Hepatocyte (in vitro differentiated cells): ENCODE results near the gene SHROOM3. TPM values are rescaled to one million over a fixed set of nuclear protein-coding genes. Genes with fewer than 3 reads are reported as not detected.
"Not testable (repeated sequence)": the region's sequence is repeated elsewhere in the genome, so short reads cannot be mapped to it uniquely, and the experiment has no call there.

Experiments used
- DNase-seq: peaks from one replicate; pipeline ENCODE4 v3.0.0-alpha.2; 2016; ENCODE audit warnings: low spot score
- H2AFZ ChIP-seq: fragments of 200-600 bp; sonication (generic); 2 replicates; pipeline ENCODE4 v1.6.0; 2016; ENCODE audit warnings: antibody characterized with exemption, mild to moderate bottlenecking
- H3K27ac ChIP-seq: fragments of 200-600 bp; sonication (generic); 2 replicates; pipeline ENCODE4 v1.5.1; 2016; ENCODE audit warnings: mild to moderate bottlenecking
- H3K27me3 ChIP-seq: fragments of 200-600 bp; sonication (generic); 2 replicates; pipeline ENCODE4 v1.6.1; 2016
- H3K36me3 ChIP-seq: fragments of 200-600 bp; sonication (generic); replicated peaks from 2 replicates; pipeline ENCODE4 v1.5.1; 2016; ENCODE audit warnings: low read depth; ENCODE audit not compliant: insufficient read depth
- H3K4me1 ChIP-seq: fragments of 200-600 bp; sonication (generic); 2 replicates; pipeline ENCODE4 v1.5.1; 2016; ENCODE audit warnings: mild to moderate bottlenecking, moderate library complexity; ENCODE audit not compliant: insufficient read depth
- H3K4me2 ChIP-seq: fragments of 200-600 bp; sonication (generic); 2 replicates; pipeline ENCODE4 v1.6.0; 2016
- H3K4me3 ChIP-seq: fragments of 200-600 bp; sonication (generic); 2 replicates; pipeline ENCODE4 v1.5.1; 2016; ENCODE audit warnings: mild to moderate bottlenecking
- H3K79me2 ChIP-seq: fragments of 200-600 bp; sonication (generic); 2 replicates; pipeline ENCODE4 v1.6.0; 2017; ENCODE audit warnings: mild to moderate bottlenecking
- H3K9me2 ChIP-seq: fragments of 200-600 bp; sonication (generic); replicated peaks from 2 replicates; pipeline ENCODE4 v1.6.0; 2017; ENCODE audit warnings: mild to moderate bottlenecking; ENCODE audit not compliant: insufficient read depth
- H3K9me3 ChIP-seq: fragments of 200-600 bp; sonication (generic); 2 replicates; pipeline ENCODE4 v1.5.1; 2016; ENCODE audit warnings: low read depth, mild to moderate bottlenecking
- H4K20me1 ChIP-seq: fragments of 200-600 bp; sonication (generic); 2 replicates; pipeline ENCODE4 v1.6.0; 2016; ENCODE audit warnings: mild to moderate bottlenecking; ENCODE audit not compliant: insufficient read depth, poor library complexity, severe bottlenecking
- EZH2 ChIP-seq: fragments of 200-600 bp; sonication (generic); IDR thresholded peaks from 2 replicates; pipeline ENCODE4 v1.6.1; 2016; ENCODE audit warnings: antibody characterized with exemption, mild to moderate bottlenecking, borderline replicate concordance
- EZH2phosphoT487 ChIP-seq: fragments of 200-600 bp; sonication (generic); IDR thresholded peaks from one replicate; pipeline ENCODE4 v1.6.1; 2018; ENCODE audit warnings: antibody characterized with exemption, mild to moderate bottlenecking, low read depth, moderate library complexity; ENCODE audit not compliant: unreplicated experiment, severe bottlenecking
- whole genome bisulfite sequencing: methylation state at CpG from one replicate; pipeline ENCODE4 v1.1.6; 2016; ENCODE audit warnings: low lambda C conversion rate; ENCODE audit errors: missing lambda C conversion rate; 5-methylcytosine and 5-hydroxymethylcytosine counted together
- polyA plus RNA-seq: library from polyadenylated mRNA; unstranded; fragments of >200 nt; fragmentation: Nextera tagmentation; extraction: Ambion mirVana; gene quantifications from 2 replicates; pipeline ENCODE4 v1.2.1, GENCODE V29; 2016
- total RNA-seq: library from RNA; depleted of rRNA; stranded (reverse); fragments of >200 nt; gene quantifications from 2 replicates; pipeline ENCODE4 v1.2.3, GENCODE V29; 2014
- TF ChIP-seq, protein P1 (sequence below): fragments of 200-600 bp; sonication (generic); IDR thresholded peaks from 2 replicates; pipeline ENCODE4 v1.5.1; 2016; ENCODE audit warnings: antibody characterized with exemption, mild to moderate bottlenecking; ENCODE audit not compliant: poor library complexity

SHROOM3 gene
- total and polyA plus RNA-seq, 2 experiments from 2014 or later: 35.0 to 63.1 TPM

DNA sequence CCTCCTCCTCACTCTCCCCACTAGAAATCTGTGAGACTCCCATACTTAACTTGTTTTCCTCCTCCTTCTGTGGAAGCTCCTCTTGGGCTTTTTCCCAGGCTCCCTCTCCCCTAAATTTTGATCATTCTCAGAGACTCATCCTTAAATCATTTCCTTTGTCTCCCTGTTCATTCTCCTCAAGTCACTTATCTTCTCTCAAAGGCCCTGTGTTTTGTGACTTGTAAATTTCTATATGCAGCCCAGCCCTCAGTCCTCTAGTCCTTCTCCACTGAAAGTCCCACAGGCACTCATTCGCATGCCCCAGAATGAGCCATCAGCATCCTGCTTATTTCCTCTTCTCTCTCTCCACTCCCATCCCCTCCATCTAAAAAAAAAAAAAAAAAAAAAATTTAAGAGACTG is 291.1 kb downstream of the SHROOM3 start:
- Histone ChIP-seq H3K27ac (no peak overlapping the region), H3K9me3 (no peaks in the 10 kb centered on the region), H4K20me1 (peaks cover 3% of the 10 kb centered on the region), H3K36me3 (no peaks in the 10 kb centered on the region), H3K4me2 (no peak overlapping the region), H3K4me3 (no peak overlapping the region), H3K27me3 (no peaks in the 10 kb centered on the region), H3K4me1 (peaks cover 4% of the 10 kb centered on the region), H3K79me2 (peaks cover 81% of the 10 kb centered on the region), H2AFZ (no peak overlapping the region), H3K9me2 (no peaks in the 10 kb centered on the region)
- DNase-seq: no peak
- TF ChIP-seq EZH2phosphoT487: no peak
- no peak for TF ChIP-seq EZH2
- TF ChIP-seq, protein P1, sequence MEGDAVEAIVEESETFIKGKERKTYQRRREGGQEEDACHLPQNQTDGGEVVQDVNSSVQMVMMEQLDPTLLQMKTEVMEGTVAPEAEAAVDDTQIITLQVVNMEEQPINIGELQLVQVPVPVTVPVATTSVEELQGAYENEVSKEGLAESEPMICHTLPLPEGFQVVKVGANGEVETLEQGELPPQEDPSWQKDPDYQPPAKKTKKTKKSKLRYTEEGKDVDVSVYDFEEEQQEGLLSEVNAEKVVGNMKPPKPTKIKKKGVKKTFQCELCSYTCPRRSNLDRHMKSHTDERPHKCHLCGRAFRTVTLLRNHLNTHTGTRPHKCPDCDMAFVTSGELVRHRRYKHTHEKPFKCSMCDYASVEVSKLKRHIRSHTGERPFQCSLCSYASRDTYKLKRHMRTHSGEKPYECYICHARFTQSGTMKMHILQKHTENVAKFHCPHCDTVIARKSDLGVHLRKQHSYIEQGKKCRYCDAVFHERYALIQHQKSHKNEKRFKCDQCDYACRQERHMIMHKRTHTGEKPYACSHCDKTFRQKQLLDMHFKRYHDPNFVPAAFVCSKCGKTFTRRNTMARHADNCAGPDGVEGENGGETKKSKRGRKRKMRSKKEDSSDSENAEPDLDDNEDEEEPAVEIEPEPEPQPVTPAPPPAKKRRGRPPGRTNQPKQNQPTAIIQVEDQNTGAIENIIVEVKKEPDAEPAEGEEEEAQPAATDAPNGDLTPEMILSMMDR: no peak
- 95% methylated on average over 1 of the region's 1 CpG for WGBS

DNA sequence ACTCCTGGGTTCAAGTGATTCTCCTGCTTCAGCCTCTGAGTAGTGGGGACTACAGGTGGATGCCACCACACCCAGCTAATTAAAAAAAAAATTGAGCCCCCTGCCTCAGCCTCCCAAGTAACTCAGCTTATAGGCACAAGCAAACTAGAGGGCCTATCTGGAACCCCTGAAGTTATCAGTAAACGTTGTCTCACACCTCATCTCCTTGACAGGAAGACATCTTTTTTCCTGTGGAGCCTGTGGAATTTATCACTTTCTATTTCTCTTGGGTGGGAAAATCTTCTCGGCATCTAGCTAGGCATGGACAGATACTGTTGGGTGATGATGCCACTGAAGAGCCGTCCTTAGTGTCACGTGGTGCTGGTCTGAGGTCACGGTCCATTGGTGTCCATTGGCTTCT is 291.6 kb downstream of the SHROOM3 start:
- H2AFZ ChIP-seq: no peak overlapping the region
- no peaks in the 10 kb centered on the region for H3K36me3 ChIP-seq
- no peaks in the 10 kb centered on the region for H3K27me3 ChIP-seq
- peaks cover 4% of the 10 kb centered on the region for H3K4me1 ChIP-seq
- no peaks in the 10 kb centered on the region for H3K9me3 ChIP-seq
- DNase-seq: no peak
- H3K4me2 ChIP-seq: no peak overlapping the region
- peaks cover 3% of the 10 kb centered on the region for H4K20me1 ChIP-seq
- H3K9me2 ChIP-seq: no peaks in the 10 kb centered on the region
- H3K4me3 ChIP-seq: no peak overlapping the region
- peaks cover 76% of the 10 kb centered on the region for H3K79me2 ChIP-seq
- no peak overlapping the region for H3K27ac ChIP-seq
- WGBS: 88% methylated on average over 5 of the region's 5 CpGs
- TF ChIP-seq EZH2phosphoT487 (no peak), EZH2 (no peak)
- TF ChIP-seq, protein P1: no peak

DNA sequence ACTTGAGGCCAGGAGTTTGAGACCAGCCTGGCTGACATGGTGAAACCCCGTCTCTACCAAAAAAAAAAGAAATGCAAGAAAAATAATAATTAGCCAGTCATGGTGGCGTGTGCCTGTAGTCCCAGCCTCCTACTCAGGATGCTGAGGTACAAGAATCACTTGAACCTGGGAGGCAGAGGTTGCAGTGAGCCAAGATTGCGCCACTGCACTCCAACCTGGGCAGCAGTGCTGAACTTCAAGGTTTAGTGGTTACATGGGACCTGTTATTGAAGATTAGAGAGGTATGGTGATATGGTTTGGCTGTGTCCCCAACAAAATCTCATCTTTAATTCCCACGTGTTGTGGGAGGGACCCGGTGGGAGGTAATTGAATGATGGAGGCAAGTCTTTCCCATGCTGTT is 292.9 kb downstream of the SHROOM3 start:
- H3K27ac ChIP-seq, H3K4me1 ChIP-seq, H3K4me3 ChIP-seq, DNase-seq, H3K27me3 ChIP-seq, H4K20me1 ChIP-seq, H3K9me2 ChIP-seq, H3K36me3 ChIP-seq, H2AFZ ChIP-seq, H3K9me3 ChIP-seq, H3K4me2 ChIP-seq: not testable (repeated sequence)
- peaks cover 65% of the 10 kb centered on the region for H3K79me2 ChIP-seq
- 93% methylated on average over 5 of the region's 5 CpGs for WGBS

DNA sequence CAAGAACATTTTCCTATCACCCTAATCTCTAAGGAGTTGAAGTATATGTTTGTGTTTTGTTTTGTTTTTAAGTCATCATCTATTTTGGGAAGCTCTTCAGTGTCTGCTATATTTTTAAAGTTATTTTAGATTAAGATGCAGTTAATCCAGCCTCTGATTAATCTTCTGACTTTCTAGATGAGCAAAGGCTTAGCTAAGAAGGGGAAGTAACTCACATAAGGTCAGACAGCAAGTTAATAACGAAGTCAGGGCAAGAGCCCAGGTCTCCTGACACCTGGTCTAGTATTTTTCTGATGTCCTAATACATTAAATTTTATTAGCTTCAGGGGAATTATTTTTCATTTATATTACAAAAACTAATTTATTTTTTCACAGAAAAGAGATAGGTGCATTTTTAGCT is 294.4 kb downstream of the SHROOM3 start:
- DNase-seq: no peak
- Histone ChIP-seq H3K79me2 (peaks cover 52% of the 10 kb centered on the region), H4K20me1 (peaks cover 3% of the 10 kb centered on the region), H2AFZ (no peak overlapping the region), H3K4me1 (peaks cover 4% of the 10 kb centered on the region), H3K9me3 (no peaks in the 10 kb centered on the region), H3K4me3 (no peak overlapping the region), H3K36me3 (no peaks in the 10 kb centered on the region), H3K27ac (no peak overlapping the region), H3K9me2 (no peaks in the 10 kb centered on the region), H3K4me2 (no peak overlapping the region), H3K27me3 (no peaks in the 10 kb centered on the region)
- TF ChIP-seq, protein P1: no peak
- TF ChIP-seq EZH2: no peak
- no peak for TF ChIP-seq EZH2phosphoT487
- 90% methylated on average over 1 of the region's 1 CpG for WGBS
